HEK293T (cell line): ENCODE data around the gene BRAF.

ENCODE experiments used
- CTBP1 ChIP-seq: fragments of 450-650 bp; IDR thresholded peaks from 2 replicates; pipeline ENCODE4 v1.6.1; 2016; ENCODE audit warnings: borderline replicate concordance
- FOXK2 ChIP-seq: fragments of 450-650 bp; IDR thresholded peaks from 2 replicates; pipeline ENCODE4 v1.6.1; 2016; ENCODE audit warnings: mild to moderate bottlenecking
- FOXM1 ChIP-seq: fragments of 450-650 bp; IDR thresholded peaks from 2 replicates; pipeline ENCODE4 v1.6.1; 2017; ENCODE audit warnings: mild to moderate bottlenecking, borderline replicate concordance
- HDGF ChIP-seq: fragments of 450-650 bp; IDR thresholded peaks from 2 replicates; pipeline ENCODE4 v1.6.1; 2017; ENCODE audit warnings: antibody characterized with exemption, borderline replicate concordance
- LEF1 ChIP-seq: fragments of 450-650 bp; IDR thresholded peaks from 2 replicates; pipeline ENCODE4 v1.6.1; 2017; ENCODE audit warnings: mild to moderate bottlenecking, borderline replicate concordance
- PKNOX1 ChIP-seq: fragments of 450-650 bp; IDR thresholded peaks from 2 replicates; pipeline ENCODE4 v1.6.1; 2016
- SP1 ChIP-seq: fragments of 450-650 bp; IDR thresholded peaks from 2 replicates; pipeline ENCODE4 v1.6.1; 2017
- TARDBP ChIP-seq: fragments of 450-650 bp; IDR thresholded peaks from 2 replicates; pipeline ENCODE4 v1.6.1; 2016

GRCh38 chr7:140754506-140754905 lies 170.2 kb downstream of the BRAF start:
- TF ChIP-seq SP1 (no peak), FOXM1 (no peak), PKNOX1 (no peak), HDGF (no peak), CTBP1 (no peak), LEF1 (no peak), TARDBP (no peak), FOXK2 (no peak)
